NCI-H460 (cell line): ENCODE data around the gene GPR6. TPM values are rescaled to one million over a fixed set of nuclear protein-coding genes. Genes with fewer than 3 reads are reported as not detected.

ENCODE experiments used
- DNase-seq: peaks from one replicate; pipeline ENCODE4 v3.0.0-alpha.2; 2016; ENCODE audit warnings: low read depth; ENCODE audit errors: extremely low read depth
- polyA plus RNA-seq: library from polyadenylated mRNA; depleted of rRNA; stranded (reverse); fragments of >200 nt; gene quantifications from 2 replicates; pipeline ENCODE4 v1.2.3, GENCODE V29; 2014; cell fraction: nucleus; rRNA removed
- total RNA-seq: library from RNA; depleted of rRNA; stranded (reverse); fragments of >200 nt; shearing (Covaris generic); gene quantifications from 2 replicates; pipeline ENCODE4 v1.2.3, GENCODE V29; 2014; rRNA removed

Gene GPR6
- not detected in 2 replicates for total RNA-seq
- not detected in 2 replicates for polyA plus RNA-seq

- peak; percentile 48 for DNase-seq
These were observed at the start of gene GPR6 for GRCh38 chr6:109978174-109979032. Gene GPR6, plus strand, starts transcription at chr6:109978311. Its CDS starts 802 bp downstream, at chr6:109979113.

- no peak for DNase-seq
These were observed 43.8 kb upstream of the GPR6 start for GRCh38 chr6:109934293-109934692.

- DNase-seq, result no peak
These were observed 38.5 kb upstream of the GPR6 start for GRCh38 chr6:109939654-109940053.

GRCh38 chr6:109944448-109944847 is 33.7 kb upstream of the GPR6 start:
- no peak for DNase-seq

- DNase-seq, result no peak
These were observed 33.0 kb upstream of the GPR6 start for GRCh38 chr6:109945091-109945490.

- DNase-seq, result no peak
These were observed 31.1 kb upstream of the GPR6 start for GRCh38 chr6:109946979-109947378.

GRCh38 chr6:109949281-109950065 is 28.6 kb upstream of the GPR6 start:
- no peak for DNase-seq

- no peak for DNase-seq
These were observed 22.6 kb upstream of the GPR6 start for GRCh38 chr6:109955491-109955890.

GRCh38 chr6:109958626-109959025 is 19.5 kb upstream of the GPR6 start:
- no peak for DNase-seq

GRCh38 chr6:109961611-109962041 is 16.5 kb upstream of the GPR6 start:
- DNase-seq, result no peak

- no peak for DNase-seq
These were observed 15.8 kb upstream of the GPR6 start for GRCh38 chr6:109962271-109962670.

GRCh38 chr6:109963598-109964170 is 14.4 kb upstream of the GPR6 start:
- peak; percentile 1 for DNase-seq

- DNase-seq, result no peak
These were observed 13.2 kb upstream of the GPR6 start for GRCh38 chr6:109964949-109965348.

GRCh38 chr6:109966299-109966698 is 11.8 kb upstream of the GPR6 start:
- no peak for DNase-seq

GRCh38 chr6:109977791-109978173 is 329 bp upstream of the GPR6 start:
- no peak for DNase-seq

GRCh38 chr6:109979033-109979921 is 1.2 kb downstream of the GPR6 start:
- DNase-seq, result no peak

- no peak for DNase-seq
These were observed 6.3 kb downstream of the GPR6 start for GRCh38 chr6:109984410-109984809.

- no peak for DNase-seq
These were observed 9.1 kb downstream of the GPR6 start for GRCh38 chr6:109987196-109987595.

GRCh38 chr6:109991201-109992101 is 13.3 kb downstream of the GPR6 start:
- no peak for DNase-seq
